Common myeloid progenitor, CD34-positive (primary cell): Measurements from ENCODE around the gene ZNF598.

Source experiments
- CTCF ChIA-PET: fragments of 350-600 bp; sonication (Branson Sonifier 250); formaldehyde crosslinking; loops from one replicate; lab custom pipeline; 2021; ENCODE audit warnings: antibody characterized with exemption; lab: Charles Lee
- POLR2A ChIA-PET: fragments of 350-600 bp; sonication (Branson Sonifier 250); formaldehyde crosslinking; loops from one replicate; lab custom pipeline; 2021; ENCODE audit warnings: antibody characterized with exemption; lab: Charles Lee
- DNase-seq, 3 donors: peaks; one replicate each; pipeline versions ENCODE4 v3.0.0 to v3.0.0-alpha.2; 2013
- H3K27ac ChIP-seq, 2 experiments: 1 replicate in 1 of 2; 2 replicates in 1 of 2; pipeline ENCODE4 v1.7.0; 2013; ENCODE audit warnings: inconsistent platforms in 2 of 2, low read length in 2 of 2, mild to moderate bottlenecking in 2 of 2, low read depth in 1 of 2, moderate library complexity in 1 of 2; ENCODE audit not compliant: severe bottlenecking in 2 of 2, insufficient read depth in 1 of 2, poor library complexity in 1 of 2
- H3K27me3 ChIP-seq, 5 experiments: replicated peaks in 2 of 5; 1 replicate in 3 of 5; 2 replicates in 2 of 5; pipeline versions ENCODE4 v1.6.1 to v1.7.0; 2013; ENCODE audit warnings: low read length in 4 of 5, mild to moderate bottlenecking in 2 of 5, moderate library complexity in 2 of 5, inconsistent platforms in 1 of 5; ENCODE audit not compliant: insufficient read depth in 5 of 5, control insufficient read depth in 4 of 5
- H3K36me3 ChIP-seq, 4 experiments: 1 replicate in 2 of 4; 2 replicates in 2 of 4; pipeline versions ENCODE4 v1.6.1 to v1.7.0; 2013; ENCODE audit warnings: low read length in 3 of 4, control low read depth in 1 of 4, mild to moderate bottlenecking in 1 of 4; ENCODE audit not compliant: control insufficient read depth in 4 of 4, insufficient read depth in 4 of 4
- H3K4me1 ChIP-seq, 4 experiments: 1 replicate in 3 of 4; 2 replicates in 1 of 4; pipeline versions ENCODE4 v1.6.1 to v1.7.1; 2013; ENCODE audit warnings: low read length in 3 of 4, mild to moderate bottlenecking in 3 of 4, control low read depth in 1 of 4, inconsistent platforms in 1 of 4, moderate library complexity in 1 of 4; ENCODE audit not compliant: control insufficient read depth in 4 of 4, insufficient read depth in 4 of 4; ENCODE audit errors: control extremely low read depth in 1 of 4
- H3K4me3 ChIP-seq, 7 experiments: 1 replicate in 4 of 7; 2 replicates in 3 of 7; pipeline versions ENCODE4 v1.5.1 to v1.7.0; 2013; ENCODE audit warnings: mild to moderate bottlenecking in 7 of 7, low read length in 6 of 7, moderate library complexity in 6 of 7, inconsistent platforms in 2 of 7, low read depth in 2 of 7, control low read depth in 1 of 7; ENCODE audit not compliant: insufficient read depth in 4 of 7, control insufficient read depth in 1 of 7; ENCODE audit errors: extremely low read depth in 1 of 7
- H3K9me3 ChIP-seq, 5 experiments: 1 replicate in 4 of 5; 2 replicates in 1 of 5; pipeline versions ENCODE4 v1.6.1 to v1.7.1; 2013; ENCODE audit warnings: low read length in 4 of 5, mild to moderate bottlenecking in 2 of 5, inconsistent platforms in 1 of 5, low read depth in 1 of 5, moderate library complexity in 1 of 5; ENCODE audit not compliant: control insufficient read depth in 4 of 5, insufficient read depth in 2 of 5; ENCODE audit errors: control extremely low read depth in 1 of 5
- WGBS: methylation state at CpG from one replicate; pipeline ENCODE4 v1.1.5; 2013; ENCODE audit not compliant: insufficient coverage; 5-methylcytosine and 5-hydroxymethylcytosine counted together

ZNF598 gene

GRCh38 chr16:1953734-1954133 lies 55.9 kb downstream of the ZNF598 start:
- Histone ChIP-seq H3K36me3 (no peaks in the 10 kb centered on the region), H3K4me1 (peaks cover 0 to 1% (median 0%) of the 10 kb centered on the region in 4 experiments), H3K9me3 (no peaks in the 10 kb centered on the region), H3K4me3 (no peak overlapping the region), H3K27me3 (peaks cover 0 to 6% (median 0%) of the 10 kb centered on the region in 5 experiments), H3K27ac (no peak overlapping the region)
- CTCF ChIA-PET = interaction anchor here (1.2 to 1.6 kb wide), 2 partner anchors 10 to 94 kb away, joined by 3 read pairs; partner anchors contain the start of gene MSRB1
- POLR2A ChIA-PET = no interaction called here
- no peak for DNase-seq
- whole genome bisulfite sequencing = 95% methylated on average over 17 of the region's 22 CpGs

- ChIA-PET POLR2A (no interaction called here), CTCF (interaction anchor here (0.5 to 1.7 kb wide), 4 partner anchors 10 to 166 kb away, joined by 3 to 6 read pairs (median 4); no protein-coding TSS in a partner anchor)
- H3K9me3 ChIP-seq = no peaks in the 10 kb centered on the region
- H3K27ac ChIP-seq = no peak overlapping the region
- no peak for DNase-seq
- no peaks in the 10 kb centered on the region for H3K36me3 ChIP-seq
- no peak overlapping the region for H3K4me3 ChIP-seq
- WGBS = 97% methylated on average over 19 of the region's 19 CpGs
- no peaks in the 10 kb centered on the region for H3K27me3 ChIP-seq
- H3K4me1 ChIP-seq = no peaks in the 10 kb centered on the region
Measured at GRCh38 chr16:1950559-1950958, 59.1 kb downstream of the ZNF598 start.

- no peak overlapping the region for H3K27ac ChIP-seq
- ChIA-PET CTCF (interaction anchor here (0.5 to 1.7 kb wide), 2 partner anchors 10 to 117 kb away, joined by 3 to 6 read pairs; no protein-coding TSS in a partner anchor), POLR2A (no interaction called here)
Measured at GRCh38 chr16:1950047-1950446, 59.6 kb downstream of the ZNF598 start.

DNA sequence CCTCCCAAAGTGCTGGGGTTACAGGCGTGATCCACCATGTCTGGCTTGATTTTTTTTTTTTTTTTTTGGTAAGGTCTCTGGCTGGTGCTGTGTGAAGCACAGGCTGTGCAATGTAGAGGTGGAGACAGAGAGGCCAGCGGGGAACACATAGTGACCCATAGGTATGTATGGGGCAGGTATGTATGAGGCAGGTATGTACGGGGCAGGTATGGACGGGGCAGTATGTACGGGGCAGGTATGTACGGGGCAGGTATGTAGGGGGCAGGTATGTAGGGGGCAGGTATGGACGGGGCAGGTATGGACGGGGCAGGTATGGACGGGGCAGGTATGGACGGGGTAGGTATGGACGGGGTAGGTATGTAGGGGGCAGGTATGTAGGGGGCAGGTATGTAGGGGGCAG lies 60.1 kb downstream of the ZNF598 start:
- ChIA-PET CTCF (interaction anchor here (0.6 kb wide), 1 partner anchor 331 kb away, joined by 3 read pairs; no protein-coding TSS in a partner anchor), POLR2A (no interaction called here)
- Histone ChIP-seq H3K4me3 (no peak overlapping the region), H3K27me3 (no peaks in the 10 kb centered on the region), H3K9me3 (no peaks in the 10 kb centered on the region), H3K4me1 (no peaks in the 10 kb centered on the region), H3K36me3 (no peaks in the 10 kb centered on the region), H3K27ac (no peak overlapping the region)
- 99% methylated on average over 7 of the region's 11 CpGs for WGBS
- DNase-seq = no peak

More at GRCh38 chr16:1950047-1950446, 59.6 kb downstream of the ZNF598 start:
- no peaks in the 10 kb centered on the region for H3K9me3 ChIP-seq
- no peaks in the 10 kb centered on the region for H3K4me1 ChIP-seq
- H3K36me3 ChIP-seq = no peaks in the 10 kb centered on the region
- WGBS = 89% methylated on average over 4 of the region's 7 CpGs
- no peaks in the 10 kb centered on the region for H3K27me3 ChIP-seq
- no peak overlapping the region for H3K4me3 ChIP-seq
- no peak for DNase-seq
